GM18858 (cell line): ENCODE data around the gene NEU2.

ENCODE experiments used
- ATAC-seq: cut with Tn5 transposase; IDR thresholded peaks from one replicate; pipeline ENCODE4 v1.9.1; 2021; ENCODE audit not compliant: unreplicated experiment

The NEU2 gene

GRCh38 chr2:233075141-233075965 is 42.9 kb downstream of the NEU2 start:
- no peak for ATAC-seq

GRCh38 chr2:233075966-233076339 is 43.5 kb downstream of the NEU2 start:
- peak; percentile 56 for ATAC-seq

GRCh38 chr2:233076749-233077148 is 44.3 kb downstream of the NEU2 start:
- ATAC-seq, result no peak

GRCh38 chr2:233079473-233079877 is 47.0 kb downstream of the NEU2 start:
- ATAC-seq, result peak; percentile 26

GRCh38 chr2:233079953-233080835 is 47.7 kb downstream of the NEU2 start:
- ATAC-seq, result no peak

- no peak for ATAC-seq
These were observed 48.4 kb downstream of the NEU2 start for GRCh38 chr2:233080836-233081229.

DNA sequence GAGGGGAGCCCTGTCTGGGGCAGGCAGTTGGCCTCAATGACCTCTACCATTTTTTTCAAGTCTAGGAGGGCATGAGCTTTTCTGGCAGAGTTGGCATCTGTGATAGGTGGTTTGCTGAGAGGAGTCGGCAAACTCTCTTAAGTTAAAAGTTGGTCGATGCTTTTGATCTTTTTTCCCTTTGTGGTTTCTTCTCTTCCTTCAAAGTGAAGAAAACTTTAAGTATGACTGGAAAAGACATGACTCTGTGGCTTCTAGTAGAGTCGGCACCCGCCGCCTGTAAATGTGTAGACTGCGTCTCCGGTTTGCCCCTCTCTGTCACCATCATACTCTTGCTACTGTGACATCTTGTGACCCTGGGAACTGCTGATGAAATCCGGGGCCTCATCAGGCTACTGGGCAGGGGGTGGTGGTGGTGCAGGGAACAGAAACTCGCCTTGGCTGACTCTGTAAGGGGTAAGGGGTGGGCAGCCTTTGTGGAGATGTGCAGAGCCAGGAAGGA is 48.8 kb downstream of the NEU2 start:
- ATAC-seq, result no peak

GRCh38 chr2:233081731-233082221 is 49.3 kb downstream of the NEU2 start:
- ATAC-seq, result no peak

GRCh38 chr2:233082222-233082930 is 49.9 kb downstream of the NEU2 start:
- ATAC-seq, result peak; percentile 39

DNA sequence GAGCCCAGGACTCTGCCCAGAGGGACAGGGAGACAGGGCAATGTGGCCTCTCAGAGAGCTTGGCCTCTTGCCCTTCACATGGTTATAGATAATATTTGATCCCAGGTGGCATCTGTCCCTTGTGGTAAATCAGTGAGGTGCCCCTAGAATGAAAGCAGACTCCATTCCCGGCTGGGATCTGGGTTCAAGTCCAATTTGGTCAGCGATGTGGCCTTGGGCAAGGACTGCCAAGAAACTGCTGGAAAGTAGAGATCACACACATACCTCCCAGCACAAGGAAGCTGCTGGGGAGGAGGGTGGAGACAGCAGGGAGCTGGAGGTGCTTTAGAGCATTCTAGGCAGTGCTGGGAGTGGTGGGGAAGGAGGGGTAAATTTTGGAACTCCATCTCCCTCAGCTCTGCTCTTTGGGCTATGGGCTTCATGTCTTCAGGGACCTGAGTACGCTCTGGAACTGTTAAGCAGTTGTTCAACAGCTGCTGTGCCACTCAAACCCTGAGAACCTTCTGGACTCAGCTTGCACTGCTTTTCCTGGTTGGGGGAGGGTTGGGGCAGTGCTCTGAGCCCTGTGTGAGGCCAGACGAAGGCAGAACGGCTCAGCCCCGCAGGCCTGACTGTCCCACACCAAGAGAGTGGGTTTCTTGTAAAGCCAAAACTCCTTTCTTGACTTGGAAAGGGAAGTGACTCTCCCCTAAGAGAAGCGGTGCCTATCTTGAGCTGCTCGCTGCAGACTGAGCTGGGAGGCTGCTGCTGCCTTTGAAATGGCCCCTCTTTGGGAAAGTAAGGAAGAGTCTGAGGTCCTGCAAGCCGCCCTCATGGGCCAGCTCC is 50.7 kb downstream of the NEU2 start:
- ATAC-seq, result no peak

- no peak for ATAC-seq
These were observed 51.3 kb downstream of the NEU2 start for GRCh38 chr2:233083782-233084181.

- ATAC-seq, result no peak
These were observed 52.0 kb downstream of the NEU2 start for GRCh38 chr2:233084488-233084887.
